HG03521 (cell line): ENCODE measurements around the gene EGFLAM.

ENCODE experiments used
- ATAC-seq: cut with Tn5 transposase; IDR thresholded peaks from one replicate; pipeline ENCODE4 v1.9.1; 2021; ENCODE audit warnings: mild to moderate bottlenecking, moderate library complexity; ENCODE audit not compliant: unreplicated experiment

The EGFLAM gene

GRCh38 chr5:38265546-38266179, 7.3 kb downstream of the EGFLAM start:
- ATAC-seq: no peak

- no peak for ATAC-seq
Measured at GRCh38 chr5:38267372-38267771, 9.0 kb downstream of the EGFLAM start.

- no peak for ATAC-seq
Measured at GRCh38 chr5:38273626-38274025, 15.3 kb downstream of the EGFLAM start.

GRCh38 chr5:38274370-38274769, 16.0 kb downstream of the EGFLAM start:
- ATAC-seq: no peak

- ATAC-seq: no peak
Measured at GRCh38 chr5:38284384-38284783, 26.0 kb downstream of the EGFLAM start.

GRCh38 chr5:38285226-38285625, 26.9 kb downstream of the EGFLAM start:
- ATAC-seq: no peak

GRCh38 chr5:38286002-38286401, 27.6 kb downstream of the EGFLAM start:
- no peak for ATAC-seq

- ATAC-seq: no peak
Measured at GRCh38 chr5:38287124-38287523, 28.8 kb downstream of the EGFLAM start.

- ATAC-seq: no peak
Measured at GRCh38 chr5:38289457-38289856, 31.1 kb downstream of the EGFLAM start.

- ATAC-seq: no peak
Measured at GRCh38 chr5:38290028-38290653, 31.8 kb downstream of the EGFLAM start.

GRCh38 chr5:38291355-38291754, 33.0 kb downstream of the EGFLAM start:
- ATAC-seq: no peak

GRCh38 chr5:38292228-38292627, 33.9 kb downstream of the EGFLAM start:
- ATAC-seq: no peak

- ATAC-seq: no peak
Measured at GRCh38 chr5:38295751-38296150, 37.4 kb downstream of the EGFLAM start.

GRCh38 chr5:38297830-38298608, 39.7 kb downstream of the EGFLAM start:
- ATAC-seq: no peak

GRCh38 chr5:38299585-38299984, 41.2 kb downstream of the EGFLAM start:
- no peak for ATAC-seq

GRCh38 chr5:38305148-38305547, 46.8 kb downstream of the EGFLAM start:
- ATAC-seq: no peak

- ATAC-seq: no peak
Measured at GRCh38 chr5:38307845-38308244, 49.5 kb downstream of the EGFLAM start.

GRCh38 chr5:38316544-38317224, 58.3 kb downstream of the EGFLAM start:
- ATAC-seq: no peak

- ATAC-seq: no peak
Measured at GRCh38 chr5:38317868-38318267, 59.5 kb downstream of the EGFLAM start.

- no peak for ATAC-seq
Measured at GRCh38 chr5:38319491-38319890, 61.1 kb downstream of the EGFLAM start.

- no peak for ATAC-seq
Measured at GRCh38 chr5:38321978-38322377, 63.6 kb downstream of the EGFLAM start.
